Vagina (tissue), 2 donors: Measurements from ENCODE around the gene PRM3. TPM values are rescaled to one million over a fixed set of nuclear protein-coding genes. Genes with fewer than 3 reads are reported as not detected.
"Not testable (repeated sequence)": the region's sequence is repeated elsewhere in the genome, so short reads cannot be mapped to it uniquely, and the experiment has no call there.

Experiments
- DNase-seq, 2 donors: peaks; one replicate each; pipeline ENCODE4 v3.0.0-alpha.2; 2017; ENCODE audit errors: extremely low spot score in 2 of 2
- H3K27ac ChIP-seq: fragments of 200-600 bp; sonication (generic); one replicate; pipeline ENCODE4 v1.5.1; 2019
- H3K27me3 ChIP-seq: fragments of 200-600 bp; sonication (generic); one replicate; pipeline ENCODE4 v1.5.1; 2019
- H3K36me3 ChIP-seq, 2 donors: fragments of 200-600 bp; sonication (generic); one replicate each; pipeline ENCODE4 v1.5.1; 2017 to 2019
- H3K4me1 ChIP-seq: fragments of 200-600 bp; sonication (generic); one replicate; pipeline ENCODE4 v1.5.1; 2019
- H3K4me3 ChIP-seq, 2 donors: fragments of 200-600 bp; sonication (generic); 1 replicate in 1 of 2; 2 replicates in 1 of 2; pipeline ENCODE4 v1.5.1; 2016 to 2019
- H3K9me3 ChIP-seq: fragments of 200-600 bp; sonication (generic); one replicate; pipeline ENCODE4 v1.5.1; 2019
- CTCF ChIP-seq, 3 experiments: fragments of 450-650 bp in 2 of 3; fragments of 200-600 bp in 1 of 3; sonication (generic) in 1 of 3; IDR thresholded peaks; one replicate each; pipeline ENCODE4 v1.5.1; 2017 to 2019; ENCODE audit warnings: antibody characterized with exemption in 3 of 3, mild to moderate bottlenecking in 2 of 3, moderate library complexity in 2 of 3
- POLR2A ChIP-seq, 2 donors: fragments of 450-650 bp; IDR thresholded peaks; one replicate each; pipeline ENCODE4 v1.6.1; 2017; ENCODE audit warnings: antibody characterized with exemption in 2 of 2, mild to moderate bottlenecking in 2 of 2, moderate library complexity in 2 of 2
- POLR2AphosphoS5 ChIP-seq, 2 donors: sonication (generic); formaldehyde crosslinking; IDR thresholded peaks; one replicate each; pipeline ENCODE4 v1.9.0; 2017; ENCODE audit warnings: antibody characterized with exemption in 2 of 2, mild to moderate bottlenecking in 2 of 2, low read depth in 1 of 2; ENCODE audit not compliant: insufficient read depth in 1 of 2
- intact Hi-C: fragments of 100-400 bp; cut with DNase I; formaldehyde crosslinking; loops from one replicate; pipeline ENCODE4 v1.15.1; 2023
- total RNA-seq: library from RNA; depleted of rRNA; stranded (reverse); fragments of >200 nt; gene quantifications from one replicate; pipeline ENCODE4 v1.2.3, GENCODE V29; 2016

The PRM3 gene
- total RNA-seq, 1 donor from 2014 or later: not detected

- intact Hi-C loops: no loop called here
- Histone ChIP-seq H3K4me3 (no peak overlapping the region), H3K27me3 (no peaks in the 10 kb centered on the region), H3K27ac (no peak overlapping the region), H3K9me3 (no peaks in the 10 kb centered on the region), H3K4me1 (no peaks in the 10 kb centered on the region), H3K36me3 (no peaks in the 10 kb centered on the region)
- DNase-seq: no peak
- TF ChIP-seq POLR2AphosphoS5 (IDR thresholded peaks at IDR 0.05; ENCODE audit: insufficient read depth in 1 of 2, low read depth in 1 of 2) (no peak), POLR2A (IDR thresholded peaks at IDR 0.05) (no peak), CTCF (IDR thresholded peaks at IDR 0.05) (no peak)
Observed at GRCh38 chr16:11290102-11290893, 16.9 kb upstream of the PRM3 start.

DNA sequence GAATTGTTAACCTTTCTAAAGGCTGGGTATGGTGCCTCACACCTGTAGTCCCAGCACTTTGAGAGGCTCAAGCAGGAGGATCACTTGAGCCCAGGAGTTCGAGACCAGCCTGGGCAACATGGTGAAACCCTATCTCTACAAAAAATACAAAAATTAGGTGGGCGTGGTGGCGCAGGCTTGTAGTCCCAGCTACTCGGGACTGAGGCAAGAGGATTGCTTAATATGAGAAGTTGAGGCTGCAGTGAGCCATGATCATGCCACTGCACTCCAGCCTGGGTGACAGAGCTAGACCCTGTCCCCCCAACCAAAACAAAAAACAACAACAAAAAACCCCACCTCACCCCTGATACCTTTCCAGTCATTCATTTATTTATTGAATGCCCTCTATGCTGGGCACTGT lies 16.3 kb upstream of the PRM3 start:
- intact Hi-C loops, H3K36me3 ChIP-seq, H3K4me3 ChIP-seq, DNase-seq, H3K4me1 ChIP-seq, H3K9me3 ChIP-seq, H3K27me3 ChIP-seq, H3K27ac ChIP-seq: not testable (repeated sequence)

DNA sequence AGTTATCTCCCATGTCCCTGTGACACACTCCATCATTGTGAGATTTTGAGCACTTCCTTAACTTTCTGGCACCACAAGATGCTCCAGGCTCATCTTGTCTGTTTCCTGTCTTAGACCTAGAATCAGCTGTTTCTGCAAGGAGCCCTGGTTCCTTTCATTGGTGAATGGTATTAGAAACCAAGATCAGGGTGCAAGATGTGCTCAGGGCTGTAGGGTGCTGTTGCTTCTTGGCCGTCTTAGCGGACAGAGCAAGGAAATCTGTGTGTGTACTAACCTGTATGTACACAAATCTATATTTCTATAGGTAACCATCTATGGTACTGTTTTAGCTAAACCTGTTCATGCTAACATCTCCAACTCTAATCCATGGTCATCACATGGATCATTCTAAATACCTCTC lies 15.8 kb upstream of the PRM3 start:
- Histone ChIP-seq H3K27ac (no peak overlapping the region), H3K9me3 (no peaks in the 10 kb centered on the region), H3K36me3 (no peaks in the 10 kb centered on the region), H3K4me1 (no peaks in the 10 kb centered on the region), H3K4me3 (no peak overlapping the region), H3K27me3 (no peaks in the 10 kb centered on the region)
- TF ChIP-seq POLR2AphosphoS5 (IDR thresholded peaks at IDR 0.05; ENCODE audit: insufficient read depth in 1 of 2, low read depth in 1 of 2): no peak
- no peak for TF ChIP-seq CTCF (IDR thresholded peaks at IDR 0.05)
- no peak for TF ChIP-seq POLR2A (IDR thresholded peaks at IDR 0.05)
- no peak for DNase-seq
- intact Hi-C loops: no loop called here

- Histone ChIP-seq H3K27ac (no peak overlapping the region), H3K4me1 (no peaks in the 10 kb centered on the region), H3K4me3 (no peak overlapping the region), H3K9me3 (no peaks in the 10 kb centered on the region), H3K36me3 (no peaks in the 10 kb centered on the region), H3K27me3 (no peaks in the 10 kb centered on the region)
- TF ChIP-seq POLR2AphosphoS5 (IDR thresholded peaks at IDR 0.05; ENCODE audit: insufficient read depth in 1 of 2, low read depth in 1 of 2) (no peak), POLR2A (IDR thresholded peaks at IDR 0.05) (no peak)
- intact Hi-C loops: no loop called here
- no peak for DNase-seq
Observed at GRCh38 chr16:11285842-11286241, 12.4 kb upstream of the PRM3 start.

GRCh38 chr16:11283820-11284248 lies 10.4 kb upstream of the PRM3 start:
- intact Hi-C loops: no loop called here
- no peak for DNase-seq
- Histone ChIP-seq H3K9me3 (no peaks in the 10 kb centered on the region), H3K4me3 (no peak overlapping the region), H3K27ac (no peak overlapping the region), H3K4me1 (no peaks in the 10 kb centered on the region), H3K27me3 (no peaks in the 10 kb centered on the region), H3K36me3 (no peaks in the 10 kb centered on the region)
- TF ChIP-seq POLR2A (IDR thresholded peaks at IDR 0.05): no peak
- no peak for TF ChIP-seq CTCF (IDR thresholded peaks at IDR 0.05)
- no peak for TF ChIP-seq POLR2AphosphoS5 (IDR thresholded peaks at IDR 0.05; ENCODE audit: insufficient read depth in 1 of 2, low read depth in 1 of 2)
